Stimulated activated CD8-positive, alpha-beta memory T cell treated with anti-CD3 and anti-CD28 coated beads, Interleukin-12 subunit alpha, Interleukin-12 subunit beta, amount 100 ng/mL, for 24 hours (primary cell): ENCODE results near the gene SCOC.

Experiments used
- DNase-seq: peaks from one replicate; pipeline ENCODE4 v3.0.0-alpha.2; 2020; ENCODE audit errors: extremely low read depth

SCOC gene

GRCh38 chr4:140373328-140374129 lies at the start of gene SCOC:
Gene SCOC, plus strand, starts transcription at chr4:140373646. Its CDS starts 5,525 bp downstream, at chr4:140379171.
- DNase-seq: peak; percentile 93

DNA sequence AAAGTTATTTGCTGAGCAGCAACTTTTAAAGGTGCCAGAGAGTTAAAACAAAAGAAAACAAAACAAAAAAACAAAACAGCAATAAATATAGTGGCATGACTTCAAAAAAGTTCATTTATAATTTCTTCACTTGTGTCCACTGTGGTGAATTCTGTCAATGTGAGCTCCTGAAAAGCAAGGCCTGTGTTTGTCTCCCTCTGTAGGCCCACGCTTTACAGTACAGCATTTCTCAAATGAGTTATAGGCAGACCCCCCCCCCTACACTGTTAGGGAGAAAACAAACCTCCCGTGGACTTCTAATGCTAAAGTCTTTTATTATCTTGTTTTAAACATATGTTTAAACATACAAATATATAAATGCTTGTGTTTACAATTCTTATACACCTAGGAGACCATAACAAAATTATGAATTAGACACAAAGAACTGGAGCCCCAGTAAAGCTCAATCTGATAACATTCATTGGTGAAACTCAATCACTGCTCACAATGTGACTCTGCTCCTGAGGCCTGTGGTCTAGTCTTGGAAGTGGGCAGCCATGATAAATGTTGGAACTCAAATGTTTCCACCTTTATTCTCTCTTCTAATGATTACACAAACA lies 47.0 kb upstream of the SCOC start:
- no peak for DNase-seq

DNA sequence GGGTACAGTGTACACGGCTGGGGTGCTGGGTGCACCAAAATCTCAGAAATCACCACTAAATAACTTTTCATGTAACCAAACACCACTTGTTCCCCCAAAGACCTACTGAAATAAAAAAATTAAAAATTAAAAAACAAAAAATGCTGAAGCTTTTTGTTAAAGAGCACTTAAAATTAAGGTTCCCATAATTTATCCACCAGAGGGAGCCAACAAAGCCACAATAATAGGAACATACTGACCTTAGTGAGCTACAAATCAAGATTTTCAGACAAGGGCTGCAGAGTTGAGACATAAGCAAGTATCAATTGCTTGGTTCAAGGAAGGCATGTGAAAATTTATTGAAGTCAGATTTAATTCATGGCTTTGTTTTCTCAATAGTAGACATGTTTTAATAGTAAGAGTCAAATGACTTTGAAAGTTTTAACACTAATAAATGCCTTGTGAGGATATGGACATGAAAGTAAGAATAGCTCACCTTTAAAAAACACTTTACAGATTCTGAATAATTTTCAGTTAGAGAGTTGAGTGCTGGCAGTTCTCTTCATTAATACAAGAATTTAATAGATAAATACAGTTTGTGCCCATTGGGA lies 43.0 kb upstream of the SCOC start:
- no peak for DNase-seq

DNA sequence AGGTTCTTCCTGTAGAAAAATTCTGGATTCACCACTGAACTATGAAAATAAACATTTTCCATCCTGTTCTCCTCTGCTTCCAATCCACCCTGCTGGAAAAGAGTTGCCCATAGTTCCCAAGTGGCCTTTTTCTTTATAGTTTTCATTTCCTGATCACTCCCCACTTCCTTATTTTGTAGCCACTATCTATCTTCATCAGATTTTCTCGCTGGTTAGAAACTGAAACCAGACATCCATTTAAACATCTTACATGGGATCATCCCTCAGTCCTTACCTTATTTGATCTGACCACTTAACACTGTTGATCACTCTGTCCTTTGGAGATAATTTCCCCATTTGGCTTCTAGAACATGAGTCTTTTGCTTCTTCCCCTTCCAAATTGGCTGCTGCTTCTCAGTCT lies 42.2 kb upstream of the SCOC start:
- DNase-seq: no peak

DNA sequence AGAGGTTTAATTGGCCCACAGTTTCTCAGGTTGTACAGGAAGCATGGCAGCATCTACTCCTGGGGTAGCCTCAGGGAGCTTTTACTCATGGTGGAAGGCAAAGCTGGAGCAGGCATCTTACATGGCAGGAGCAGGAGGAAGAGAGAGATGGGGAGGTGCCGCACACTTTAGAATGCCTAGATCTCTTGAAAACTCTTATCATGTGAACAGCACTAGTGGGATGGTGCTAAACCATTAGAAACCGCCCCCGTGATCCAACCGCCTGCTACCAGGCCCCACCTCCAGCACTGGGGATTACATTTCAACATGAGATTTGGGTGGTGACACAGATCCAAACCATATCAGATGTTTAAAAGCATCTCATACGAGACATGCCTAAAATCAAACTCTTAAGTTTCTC lies 41.6 kb upstream of the SCOC start:
- DNase-seq: no peak

GRCh38 chr4:140332734-140333133 lies 40.7 kb upstream of the SCOC start:
- DNase-seq: no peak

GRCh38 chr4:140333523-140333922 lies 39.9 kb upstream of the SCOC start:
- DNase-seq: no peak

GRCh38 chr4:140335076-140335475 lies 38.4 kb upstream of the SCOC start:
- no peak for DNase-seq

GRCh38 chr4:140336730-140337129 lies 36.7 kb upstream of the SCOC start:
- no peak for DNase-seq

GRCh38 chr4:140342620-140343019 lies 30.8 kb upstream of the SCOC start:
- no peak for DNase-seq

GRCh38 chr4:140343303-140343702 lies 30.1 kb upstream of the SCOC start:
- no peak for DNase-seq

- DNase-seq: no peak
Measured at GRCh38 chr4:140344101-140344500, 29.3 kb upstream of the SCOC start.

DNA sequence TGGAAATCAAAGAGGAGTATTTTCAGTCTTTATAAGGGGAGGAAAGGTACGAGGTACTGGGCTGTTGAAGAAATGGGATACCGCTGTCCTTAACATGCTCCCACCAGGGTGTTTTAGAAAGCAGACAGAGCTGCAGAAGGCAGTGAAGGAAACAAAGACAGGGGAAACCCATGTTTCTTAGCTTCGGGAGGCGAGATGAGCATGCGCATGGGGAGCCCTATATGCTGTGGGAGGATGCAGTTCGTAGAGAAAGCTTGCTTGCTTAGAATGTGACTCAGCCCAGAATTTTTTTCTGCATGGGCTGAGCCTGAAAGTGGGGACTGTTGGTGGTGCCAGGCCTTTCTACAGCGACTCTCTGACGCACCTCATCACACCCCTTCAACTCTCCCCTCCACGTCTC lies 28.8 kb upstream of the SCOC start:
- DNase-seq: no peak

- no peak for DNase-seq
Measured at GRCh38 chr4:140346136-140346535, 27.3 kb upstream of the SCOC start.

DNA sequence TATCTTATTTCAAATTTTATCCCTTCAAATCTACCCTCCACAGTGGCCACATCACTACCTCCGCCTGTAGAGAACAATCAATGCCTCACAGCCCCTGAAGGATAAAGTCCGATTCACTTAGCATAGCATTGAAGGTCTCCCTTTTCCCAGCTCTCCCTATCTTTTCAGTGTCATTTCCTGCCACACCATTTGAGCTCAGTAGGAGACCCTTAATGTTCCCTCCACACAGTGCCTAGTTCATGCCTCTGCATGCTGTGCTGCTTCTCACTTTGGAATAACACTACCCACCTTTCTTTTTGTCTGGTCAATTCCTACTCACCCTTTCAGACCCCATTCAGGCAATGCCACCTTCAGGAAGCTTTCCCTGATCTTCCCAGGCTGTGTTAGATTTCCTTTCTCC lies 23.6 kb upstream of the SCOC start:
- DNase-seq: no peak

DNA sequence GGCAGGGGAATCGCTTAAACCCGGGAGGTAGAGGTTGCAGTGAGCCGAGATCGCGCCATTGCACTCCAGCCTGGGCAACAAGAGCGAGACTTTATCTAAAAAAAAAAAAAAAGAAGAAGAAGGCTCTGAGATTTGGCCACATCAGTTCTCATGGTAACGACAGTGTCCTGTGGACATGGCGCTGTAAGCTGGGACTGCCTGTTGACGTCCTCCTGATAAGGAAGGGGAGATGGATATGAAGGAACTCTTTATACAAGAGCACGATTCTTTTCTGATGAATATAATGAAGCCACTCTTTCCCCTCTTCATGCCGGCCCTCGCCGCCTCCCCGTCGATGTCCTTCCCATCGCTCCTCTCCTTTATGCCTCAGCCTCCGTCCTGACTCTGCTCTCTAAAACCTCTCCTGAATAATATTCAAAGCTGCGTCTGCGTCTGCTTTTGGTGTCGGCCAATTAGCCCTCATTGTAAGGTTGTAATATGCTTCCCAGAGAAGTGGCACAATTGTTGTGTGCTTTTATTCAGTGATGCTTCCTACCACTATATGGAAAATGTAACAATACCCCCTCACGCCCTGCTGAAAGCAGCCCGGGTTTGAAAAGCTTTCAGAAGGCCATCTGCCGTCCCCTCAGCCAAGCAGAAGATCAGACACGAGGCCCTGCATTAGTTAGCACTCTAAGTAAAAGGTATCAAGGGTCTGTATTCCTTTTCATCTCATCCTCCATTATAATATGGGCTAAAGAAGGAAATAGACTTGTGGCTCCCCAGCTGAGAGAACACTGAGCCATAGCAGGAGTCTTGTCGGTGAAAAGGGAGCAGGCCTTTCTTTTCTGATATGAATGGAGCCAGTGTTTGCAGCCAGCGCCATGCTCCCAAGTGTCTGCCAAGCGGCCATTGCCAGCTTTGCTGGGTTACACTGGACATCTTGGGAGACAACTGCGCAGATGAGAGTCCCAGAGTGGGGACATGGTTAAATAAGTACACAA lies 22.1 kb upstream of the SCOC start:
- no peak for DNase-seq

- DNase-seq: no peak
Measured at GRCh38 chr4:140353786-140354185, 19.7 kb upstream of the SCOC start.

DNA sequence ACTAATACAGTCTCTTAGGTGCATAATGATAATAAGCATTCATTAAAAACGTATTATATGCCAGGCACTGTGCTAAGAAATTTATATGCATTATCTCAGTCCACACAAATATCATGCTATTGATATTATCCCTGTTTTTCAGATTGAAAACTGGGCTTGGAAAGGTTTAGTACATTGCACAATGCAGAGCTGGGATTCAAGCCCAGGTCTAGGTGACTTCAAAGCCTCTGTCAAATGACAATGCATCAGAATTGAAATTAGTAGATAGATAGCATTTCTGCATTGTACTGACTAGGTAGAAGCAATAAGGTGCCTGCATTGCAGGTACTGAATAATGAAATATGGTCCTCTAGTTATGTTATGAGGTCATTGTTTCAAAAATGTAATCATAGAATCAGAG lies 18.2 kb upstream of the SCOC start:
- no peak for DNase-seq

- no peak for DNase-seq
Measured at GRCh38 chr4:140357868-140358267, 15.6 kb upstream of the SCOC start.

GRCh38 chr4:140358281-140358680 lies 15.2 kb upstream of the SCOC start:
- no peak for DNase-seq

DNA sequence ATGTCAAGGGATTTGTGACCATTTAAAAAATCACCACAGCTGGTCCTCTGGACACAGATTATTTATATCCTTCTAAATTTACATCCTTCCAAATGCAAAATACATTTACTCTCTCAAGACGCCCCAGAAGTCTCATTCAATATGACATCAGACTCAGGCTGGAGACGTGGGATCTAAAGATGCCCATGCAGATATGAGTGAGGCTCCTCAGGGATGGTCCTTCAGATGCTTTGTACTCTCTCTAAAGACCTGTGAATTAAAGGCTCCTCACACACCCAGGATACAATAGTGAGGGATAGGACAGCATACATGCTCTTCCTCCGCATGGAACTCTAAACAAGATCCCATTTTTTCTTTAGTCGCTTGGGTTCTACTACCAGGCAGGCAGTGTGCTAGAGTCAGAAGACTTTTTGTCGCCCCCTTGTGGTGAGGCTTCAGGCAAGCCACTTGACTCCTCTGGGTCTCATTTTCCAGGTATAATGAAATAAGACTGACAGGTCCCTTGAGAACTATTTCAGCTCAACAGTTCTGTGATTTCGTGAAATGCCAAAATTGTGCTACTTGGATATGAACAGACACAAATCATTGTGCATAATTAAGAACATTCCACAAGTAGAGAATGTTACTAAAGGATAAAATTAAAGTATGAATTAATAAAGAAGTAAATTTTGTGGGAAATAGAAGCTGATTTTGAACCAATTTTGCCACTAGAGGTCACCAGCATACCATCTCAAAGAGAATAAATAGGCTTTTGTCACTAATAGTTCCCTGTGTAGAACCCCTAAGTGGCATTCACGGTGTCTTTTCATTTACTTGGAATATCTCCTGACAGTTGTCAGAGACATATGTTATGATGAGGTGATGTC lies 13.7 kb upstream of the SCOC start:
- DNase-seq: peak; percentile 45
